K562 (cell line): ENCODE measurements around the gene ZFYVE28. TPM values are rescaled to one million over a fixed set of nuclear protein-coding genes. Genes with fewer than 3 reads are reported as not detected.
"Not testable (repeated sequence)": the region's sequence is repeated elsewhere in the genome, so short reads cannot be mapped to it uniquely, and the experiment has no call there.

Experiments
- ATAC-seq: fragments of 200-7000 bp; cut with Tn5 transposase; 3 replicates; pipeline ENCODE4 v1.9.1; 2020; ENCODE audit warnings: moderate library complexity
- BruUV-seq: library from RNA; stranded (reverse); fragments of 400-500 nt; replicated peaks from 2 replicates; lab custom pipeline; 2021; lab: Mats Ljungman, UMichigan
- CTCF ChIA-PET: fragments of 300-600 bp; formaldehyde crosslinking; extraction: SDS; loops from one replicate; lab custom pipeline; 2021; ENCODE audit warnings: low intra/inter-chr PET ratio; lab: Yijun Ruan, JAX
- POLR2A ChIA-PET: fragments of 300-600, 350-650 bp; sonication (Branson Sonifier 250); formaldehyde crosslinking; extraction: SDS; loops from one replicate; lab custom pipeline; 2021; ENCODE audit warnings: antibody characterized with exemption, inconsistent platforms; lab: Yijun Ruan, JAX
- DNase-seq, 4 experiments: peaks; one replicate each; pipeline versions ENCODE4 v3.0.0 to v3.0.0-alpha.2; 2011 to 2018; ENCODE audit warnings: low spot score in 3 of 4, mixed read lengths in 3 of 4; ENCODE audit errors: extremely low read depth in 1 of 4
- FAIRE-seq: peaks from 2 replicates; lab custom pipeline; 2011; peaks lifted over from hg19 to GRCh38; lab: Jason Lieb, UNC
- H2AFZ ChIP-seq: 2 replicates; pipeline ENCODE4 v1.6.0; 2011; ENCODE audit warnings: low read depth, low read length, control low read depth, inconsistent platforms
- H3K27ac ChIP-seq: fragments of 200-600 bp; 3 replicates; pipeline ENCODE4 v1.8.0; 2011; ENCODE audit warnings: low read depth, mild to moderate bottlenecking, control low read depth, inconsistent platforms, low read length, moderate library complexity, mixed read lengths; ENCODE audit errors: extremely low read depth
- H3K27me3 ChIP-seq, 2 experiments: fragments of 300-600 bp in 1 of 2; 2 replicates in 1 of 2; 3 replicates in 1 of 2; pipeline versions ENCODE4 v1.6.0 to v1.8.0; 2011; ENCODE audit warnings: inconsistent platforms in 2 of 2, low read length in 2 of 2, mild to moderate bottlenecking in 1 of 2, mixed read lengths in 1 of 2, moderate library complexity in 1 of 2; ENCODE audit not compliant: control insufficient read depth in 2 of 2, insufficient read depth in 2 of 2
- H3K36me3 ChIP-seq: fragments of 300-600 bp; 3 replicates; pipeline ENCODE4 v1.8.0; 2011; ENCODE audit warnings: mild to moderate bottlenecking, low read length, inconsistent platforms; ENCODE audit not compliant: control insufficient read depth, insufficient read depth
- H3K4me1 ChIP-seq, 2 experiments: fragments of 200-600 bp in 1 of 2; replicated peaks in 1 of 2; 2 replicates in 1 of 2; 3 replicates in 1 of 2; pipeline versions ENCODE4 v1.5.1 to v1.8.0; 2011; ENCODE audit warnings: inconsistent platforms in 2 of 2, low read length in 2 of 2, mild to moderate bottlenecking in 1 of 2, mixed read lengths in 1 of 2, moderate library complexity in 1 of 2; ENCODE audit not compliant: control insufficient read depth in 2 of 2, insufficient read depth in 2 of 2
- H3K4me2 ChIP-seq: 2 replicates; pipeline ENCODE4 v1.6.1; 2011; ENCODE audit warnings: low read length, control low read depth, inconsistent platforms, mixed read lengths; ENCODE audit not compliant: insufficient read depth
- H3K4me3 ChIP-seq: fragments of 200-600 bp; sonication (generic), shearing (Covaris generic); 2 replicates; pipeline ENCODE4 v1.5.1; 2016; ENCODE audit warnings: control low read depth, inconsistent platforms
- H3K79me2 ChIP-seq: fragments of 200-600 bp; 3 replicates; pipeline ENCODE4 v1.8.0; 2011; ENCODE audit warnings: low read length, inconsistent platforms; ENCODE audit not compliant: control insufficient read depth, insufficient read depth
- H3K9ac ChIP-seq, 2 experiments: 2 replicates each; pipeline versions ENCODE4 v1.6.0 to v1.6.1; 2011; ENCODE audit warnings: low read depth in 2 of 2, low read length in 2 of 2, control low read depth in 1 of 2, inconsistent platforms in 1 of 2, mild to moderate bottlenecking in 1 of 2, mixed read lengths in 1 of 2; ENCODE audit not compliant: insufficient read depth in 1 of 2
- H3K9me1 ChIP-seq: one replicate; pipeline ENCODE4 v1.6.0; 2011; ENCODE audit warnings: inconsistent platforms, mild to moderate bottlenecking, low read length, moderate library complexity; ENCODE audit not compliant: control insufficient read depth, insufficient read depth
- H3K9me3 ChIP-seq: replicated peaks from 2 replicates; pipeline ENCODE4 v1.5.1; 2011; ENCODE audit warnings: low read depth, low read length, inconsistent platforms; ENCODE audit not compliant: control insufficient read depth, insufficient read depth
- H4K20me1 ChIP-seq: replicated peaks from 2 replicates; pipeline ENCODE4 v1.6.1; 2011; ENCODE audit warnings: low read length, inconsistent platforms, mixed read lengths; ENCODE audit not compliant: control insufficient read depth, insufficient read depth
- ATF7 ChIP-seq: fragments of 450-650 bp; IDR thresholded peaks from 2 replicates; pipeline ENCODE4 v1.7.1; 2014; ENCODE audit warnings: mild to moderate bottlenecking, moderate library complexity
- CREB3L1 ChIP-seq: fragments of 450-650 bp; IDR thresholded peaks from 2 replicates; pipeline ENCODE4 v1.6.1; 2014; ENCODE audit warnings: low read depth, mild to moderate bottlenecking, moderate library complexity, borderline replicate concordance
- GABPB1 ChIP-seq: sonication (generic); formaldehyde crosslinking; IDR thresholded peaks from 2 replicates; pipeline ENCODE4 v1.8.0; 2022; ENCODE audit warnings: mild to moderate bottlenecking, missing genetic modification reagents
- KDM5B ChIP-seq: fragments of 200-600 bp; sonication (generic); IDR thresholded peaks from 2 replicates; pipeline ENCODE4 v1.6.1; 2012; ENCODE audit warnings: low read depth, mild to moderate bottlenecking, moderate library complexity, low read length, control low read depth, inconsistent platforms; ENCODE audit not compliant: insufficient replicate concordance
- PHF8 ChIP-seq: fragments of 200-600 bp; sonication (generic); IDR thresholded peaks from 2 replicates; pipeline ENCODE4 v1.6.1; 2012; ENCODE audit warnings: mixed run types, mild to moderate bottlenecking, inconsistent platforms, low read length, moderate library complexity, borderline replicate concordance
- POLR2B ChIP-seq: fragments of 450-650 bp; IDR thresholded peaks from 2 replicates; pipeline ENCODE4 v1.6.1; 2018; ENCODE audit warnings: low read depth; ENCODE audit not compliant: partially characterized antibody
- POLR2H ChIP-seq: IDR thresholded peaks from 2 replicates; pipeline ENCODE4 v1.6.1; 2016; ENCODE audit warnings: missing genetic modification characterization, low read depth, mild to moderate bottlenecking, control low read depth, missing compliant biosample characterization, moderate library complexity
- PRDM10 ChIP-seq: fragments of 450-650 bp; IDR thresholded peaks from 2 replicates; pipeline ENCODE4 v1.6.1; 2018; ENCODE audit not compliant: partially characterized antibody
- SP1 ChIP-seq: sonication (generic); formaldehyde crosslinking; IDR thresholded peaks from 2 replicates; pipeline ENCODE4 v1.8.1; 2022; ENCODE audit warnings: mild to moderate bottlenecking, missing genetic modification reagents
- TFAP4 ChIP-seq: sonication (generic); formaldehyde crosslinking; IDR thresholded peaks from 2 replicates; pipeline ENCODE4 v1.8.0; 2022; ENCODE audit warnings: missing genetic modification reagents, mild to moderate bottlenecking, moderate library complexity, borderline replicate concordance
- VEZF1 ChIP-seq: fragments of 200-800 bp; sonication (Bioruptor generic); IDR thresholded peaks from 2 replicates; pipeline ENCODE4 v1.6.1; 2017; ENCODE audit warnings: missing genetic modification characterization, missing compliant biosample characterization
- ZFP36 ChIP-seq: fragments of 150-350 bp; IDR thresholded peaks from 2 replicates; pipeline ENCODE4 v1.6.1; 2018; ENCODE audit warnings: low read length, low read depth; ENCODE audit not compliant: partially characterized antibody
- ZFX ChIP-seq: sonication (generic); formaldehyde crosslinking; IDR thresholded peaks from 2 replicates; pipeline ENCODE4 v1.8.0; 2022; ENCODE audit warnings: mild to moderate bottlenecking, missing genetic modification reagents, moderate library complexity
- WGBS: fragments of 100-300 bp; shearing (Covaris generic); methylation state at CpG from one replicate; pipeline ENCODE4 v1.1.6; 2016; ENCODE audit warnings: low coverage, mixed read lengths; ENCODE audit not compliant: insufficient coverage; ENCODE audit errors: missing lambda C conversion rate; 5-methylcytosine and 5-hydroxymethylcytosine counted together
- in situ Hi-C: fragments of 300-500 bp; cut with MboI; formaldehyde crosslinking; loops from 4 replicates; pipeline ENCODE4 v1.15.0; 2018; ENCODE audit warnings: inconsistent platforms, mixed read lengths
- intact Hi-C: fragments of 100-400 bp; cut with micrococcal nuclease; formaldehyde crosslinking; loops from 2 replicates; pipeline ENCODE4 v1.14.2; 2022
- polyA plus RNA-seq, 8 experiments: library from polyadenylated mRNA; depleted of rRNA in 4 of 8; stranded (reverse) in 5 of 8; unstranded in 3 of 8; fragments of >200 nt; fragmentation: Nextera tagmentation in 2 of 8; fragmentation: Illumina TruSeq in 1 of 8; extraction: Ambion mirVana in 2 of 8; extraction: Trizol in 1 of 8; gene quantifications; 2 replicates each; pipeline versions ENCODE4 v1.2.1 to v1.2.3, GENCODE V29; 2011 to 2014; ENCODE audit warnings: inconsistent platforms in 1 of 8, missing spikeins in 1 of 8
- total RNA-seq, 7 experiments: library from RNA; depleted of rRNA in 6 of 7; stranded (reverse); fragments of >200 nt in 6 of 7; fragmentation: Illumina TruSeq in 2 of 7; extraction: Trizol in 2 of 7; gene quantifications; 2 replicates each; pipeline versions ENCODE4 v1.2.1 to v1.2.3, GENCODE V29; 2011 to 2021; ENCODE audit warnings: low replicate concordance in 1 of 7

The ZFYVE28 gene
- total and polyA plus RNA-seq, 9 of the 15 experiments (the other 6 are each of a cell fraction or from before 2014, with no cell fraction given) = 1.3 to 24.8 (median 8.9) TPM

GRCh38 chr4:2382769-2383202 lies 35.7 kb downstream of the ZFYVE28 start:
- Histone ChIP-seq H3K4me2 (peak overlapping the region; percentile 67), H3K27ac (peak overlapping the region; percentile 77; the same call in 2 of the 3 replicates), H3K9ac (0 out of 4 replicates have a peak overlapping the region, but pooled peaks of 1 of the 2 experiments have one; percentile 23), H3K79me2 (peaks cover 55% of the 10 kb centered on the region), H2AFZ (peak overlapping the region; percentile 34; the same call in 1 of the 2 replicates), H3K4me3 (peak overlapping the region; percentile 31), H3K4me1 (peaks cover 35 to 52% of the 10 kb centered on the region in 2 experiments)
- BruUV-seq, in situ Hi-C loops, CTCF ChIA-PET, H3K9me1 ChIP-seq, H3K27me3 ChIP-seq, DNase-seq, FAIRE-seq, H4K20me1 ChIP-seq, H3K36me3 ChIP-seq, H3K9me3 ChIP-seq: not testable (repeated sequence)
- POLR2A ChIA-PET = interaction anchor here (1.8 kb wide), 1 partner anchor 10 kb away, joined by 5 read pairs; no protein-coding TSS in a partner anchor
- intact Hi-C loops = loop anchor here (5.0 kb wide), 1 partner anchor 35 kb away; the partner anchor contains the start of genes CFAP99 and ZFYVE28
- 23% methylated on average over 7 of the region's 7 CpGs for WGBS
- ATAC-seq = peak; percentile 19; the same call in 2 of the 3 replicates
- TF ChIP-seq VEZF1 (CRISPR knock-in tag) (peak; percentile 41), ZFP36 (peak; percentile 62), POLR2H (peak; percentile 90), ZFX (CRISPR knock-in tag) (peak; percentile 88), KDM5B (peak; percentile 75), POLR2B (peak; percentile 61), ATF7 (0 out of 2 replicates have a peak, but pooled peaks have one; percentile 18), PRDM10 (peak; percentile 7), PHF8 (peak; percentile 36; the same call in 1 of the 2 replicates), TFAP4 (CRISPR knock-in tag) (peak; percentile 15; the same call in 1 of the 2 replicates), GABPB1 (CRISPR knock-in tag) (peak; percentile 35; the same call in 1 of the 2 replicates), CREB3L1 (0 out of 2 replicates have a peak, but pooled peaks have one; percentile 2), SP1 (CRISPR knock-in tag) (peak; percentile 43; the same call in 1 of the 2 replicates)
